ENCODE data around the gene KLHL3.
"Not testable (repeated sequence)": the region's sequence is repeated elsewhere in the genome, so short reads cannot be mapped to it uniquely, and the experiment has no call there.

- TF ChIP-seq CTCF (IDR thresholded peaks at IDR 0.05; ENCODE audit: extremely low read depth in 1 of 2, insufficient read depth in 1 of 2, low read depth in 1 of 2, low read length in 2 of 2); EZH2 (IDR thresholded peaks at IDR 0.05; ENCODE audit: borderline replicate concordance, low read depth, low read length, severe bottlenecking); GATA2 (IDR thresholded peaks at IDR 0.05; ENCODE audit: insufficient read depth, insufficient read length, low read depth, low read length); POLR2A (IDR thresholded peaks at IDR 0.05; ENCODE audit: low read depth, low read length); POLR2AphosphoS5 (IDR thresholded peaks at IDR 0.05; ENCODE audit: insufficient read depth, low read depth, low read length); MAX (IDR thresholded peaks at IDR 0.05; ENCODE audit: insufficient read depth, insufficient read length); MYC (IDR thresholded peaks at IDR 0.05; ENCODE audit: low read depth, low read length); JUN (IDR thresholded peaks at IDR 0.05; ENCODE audit: borderline replicate concordance, insufficient read depth, insufficient read length, low read depth); FOS (IDR thresholded peaks at IDR 0.05; ENCODE audit: borderline replicate concordance, insufficient read depth, low read length): not testable (repeated sequence)
Observed at GRCh38 chr5:137767937-137768336, 32.0 kb upstream of the KLHL3 start.

Data from endothelial cell of umbilical vein (primary cell).